Loucy (cell line): Measurements from ENCODE around the gene ABHD10.

ENCODE experiments used
- CTCF ChIP-seq: fragments of 200-600 bp; sonication (generic); conservative IDR thresholded peaks from 2 replicates; pipeline ENCODE4 v1.5.1; 2014; ENCODE audit warnings: mild to moderate bottlenecking, antibody characterized with exemption, low read length
- EZH2phosphoT487 ChIP-seq: fragments of 200-600 bp; IDR thresholded peaks from 2 replicates; pipeline ENCODE4 v1.6.1; 2018; ENCODE audit warnings: antibody characterized with exemption, mild to moderate bottlenecking, moderate library complexity, borderline replicate concordance

GRCh38 chr3:111939873-111940272 lies 39.0 kb upstream of the ABHD10 start:
- no peak for TF ChIP-seq CTCF
- TF ChIP-seq EZH2phosphoT487, result no peak
